Measurements from ENCODE around the gene OR4C15. TPM values are rescaled to one million over a fixed set of nuclear protein-coding genes. Genes with fewer than 3 reads are reported as not detected.

The OR4C15 gene
- not detected for total RNA-seq

- ChIA-PET CTCF (no interaction called here), POLR2A (no interaction called here)
Measured at GRCh38 chr11:55554169-55554568, at the start of gene OR4C15. Gene OR4C15, plus strand, starts transcription at chr11:55554469. Its CDS starts 0 bp downstream, at chr11:55554469.

GRCh38 chr11:55571828-55572227 lies 17.6 kb downstream of the OR4C15 start, which contains the start of gene OR4C16:
Gene OR4C16, plus strand, starts transcription at chr11:55572128. Its CDS starts 0 bp downstream, at chr11:55572128.
- CTCF ChIA-PET = no interaction called here
- POLR2A ChIA-PET = no interaction called here

GRCh38 chr11:55572548-55572947 lies 18.3 kb downstream of the OR4C15 start:
- CTCF ChIA-PET = no interaction called here
- POLR2A ChIA-PET = no interaction called here

Other genes with a start within 250 kb of the OR4C15 start
- gene OR4A16, start 211.3 kb upstream of the OR4C15 start, total RNA-seq = not detected
- gene OR4A15, start 186.5 kb upstream of the OR4C15 start, total RNA-seq = not detected
- not detected for gene OR4C16, start 17.7 kb downstream of the OR4C15 start, total RNA-seq
- gene OR4C11, start 53.2 kb downstream of the OR4C15 start, total RNA-seq = not detected
- not detected for gene OR4P4, start 80.6 kb downstream of the OR4C15 start, total RNA-seq
- gene OR4S2, start 93.9 kb downstream of the OR4C15 start, total RNA-seq = not detected
- gene OR4C6, start 107.7 kb downstream of the OR4C15 start, total RNA-seq = not detected
- gene OR5D13, start 219.0 kb downstream of the OR4C15 start, total RNA-seq = not detected
- not detected for gene OR5D14, start 241.1 kb downstream of the OR4C15 start, total RNA-seq